Activated CD4-positive, CD25-positive, alpha-beta regulatory T cell treated with anti-CD3 and anti-CD28 coated beads, Interleukin-2, amount 50 U/mL, for 16 hours (primary cell): ENCODE measurements around the gene C15orf39.

ENCODE experiments used
- DNase-seq: peaks from one replicate; pipeline ENCODE4 v3.0.0-alpha.2; 2020; ENCODE audit warnings: low read depth, low spot score

Gene C15orf39

GRCh38 chr15:75172284-75172820, 29.3 kb upstream of the C15orf39 start:
- DNase-seq: no peak

- no peak for DNase-seq
Observed at GRCh38 chr15:75174102-75174501, 27.6 kb upstream of the C15orf39 start.

DNA sequence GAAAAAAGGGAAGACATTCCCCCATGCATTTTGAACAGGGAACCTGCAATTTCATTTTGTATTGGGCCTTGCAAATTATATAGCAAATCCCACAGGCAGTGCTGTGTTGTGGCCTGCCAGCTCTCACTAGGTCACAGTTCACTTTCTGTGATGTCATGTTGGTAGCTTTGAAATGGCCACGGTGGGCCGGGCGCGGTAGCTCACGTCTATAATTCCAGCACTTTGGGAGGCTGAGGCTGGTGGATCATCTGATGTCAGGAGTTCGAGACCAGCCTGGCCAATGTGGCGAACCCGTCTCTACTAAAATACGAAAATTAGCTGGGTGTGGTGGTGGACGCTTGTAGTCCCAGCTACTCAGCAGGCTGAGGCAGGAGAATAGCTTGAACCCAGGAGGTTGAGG, 27.0 kb upstream of the C15orf39 start:
- no peak for DNase-seq

- DNase-seq: no peak
Observed at GRCh38 chr15:75176396-75176761, 25.3 kb upstream of the C15orf39 start.

DNA sequence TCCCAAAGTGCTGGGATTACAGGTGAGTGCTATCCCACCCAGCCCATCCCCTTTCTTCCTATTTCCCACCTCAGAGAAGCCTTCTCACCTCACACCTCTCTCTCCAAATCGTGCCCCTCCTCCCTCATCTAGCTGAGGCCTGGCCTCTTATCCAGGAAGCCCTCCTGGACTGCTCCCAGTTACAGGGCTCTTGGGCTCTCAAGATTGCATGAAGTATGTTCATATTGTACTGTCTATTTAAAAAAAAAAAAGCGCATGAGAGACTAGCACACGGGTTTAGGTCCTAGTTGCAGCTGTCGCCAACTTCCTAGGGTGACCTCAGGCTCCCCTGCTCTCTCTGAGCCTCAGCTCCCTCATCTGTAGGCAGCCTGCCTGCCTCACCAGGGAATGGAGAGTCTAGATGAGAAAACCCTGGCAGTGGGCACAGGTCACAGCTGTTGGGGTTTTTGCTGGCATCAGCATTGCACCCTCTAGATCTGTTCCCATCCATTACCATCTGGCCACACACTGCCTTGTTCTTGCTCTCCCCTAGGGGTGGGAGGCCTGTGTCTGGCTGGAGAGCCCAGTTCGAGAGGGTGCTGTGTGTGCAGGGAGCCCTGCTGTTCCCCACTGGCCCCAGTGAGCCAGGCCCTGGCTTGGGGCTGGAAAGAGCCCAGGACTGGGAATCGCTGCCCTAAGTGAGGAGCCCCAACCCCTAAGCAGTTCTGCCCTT, 24.2 kb upstream of the C15orf39 start:
- no peak for DNase-seq

GRCh38 chr15:75178171-75178937, 23.3 kb upstream of the C15orf39 start:
- no peak for DNase-seq

- no peak for DNase-seq
Observed at GRCh38 chr15:75178938-75179745, 22.5 kb upstream of the C15orf39 start.

DNA sequence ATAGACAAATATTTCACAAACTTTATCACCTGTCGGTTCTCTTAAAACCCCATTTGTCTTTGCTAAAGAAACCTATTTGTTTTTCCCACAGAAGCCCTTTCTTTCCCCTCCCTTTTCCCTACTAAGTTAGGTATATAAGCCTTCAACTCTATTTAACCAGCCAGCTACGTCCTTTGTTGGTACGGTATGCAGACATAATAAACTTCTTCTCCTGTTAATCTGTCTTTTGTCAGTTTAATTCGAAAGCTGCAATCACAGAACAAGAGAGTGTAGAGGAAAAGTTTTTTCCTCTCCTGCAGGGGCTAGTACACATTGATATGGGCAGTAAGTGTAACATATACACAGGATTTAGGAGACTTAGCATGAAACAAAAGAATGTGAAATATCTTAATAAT, 21.9 kb upstream of the C15orf39 start:
- DNase-seq: no peak

- no peak for DNase-seq
Observed at GRCh38 chr15:75181780-75182179, 19.9 kb upstream of the C15orf39 start.

- no peak for DNase-seq
Observed at GRCh38 chr15:75182187-75183131, 19.2 kb upstream of the C15orf39 start.

DNA sequence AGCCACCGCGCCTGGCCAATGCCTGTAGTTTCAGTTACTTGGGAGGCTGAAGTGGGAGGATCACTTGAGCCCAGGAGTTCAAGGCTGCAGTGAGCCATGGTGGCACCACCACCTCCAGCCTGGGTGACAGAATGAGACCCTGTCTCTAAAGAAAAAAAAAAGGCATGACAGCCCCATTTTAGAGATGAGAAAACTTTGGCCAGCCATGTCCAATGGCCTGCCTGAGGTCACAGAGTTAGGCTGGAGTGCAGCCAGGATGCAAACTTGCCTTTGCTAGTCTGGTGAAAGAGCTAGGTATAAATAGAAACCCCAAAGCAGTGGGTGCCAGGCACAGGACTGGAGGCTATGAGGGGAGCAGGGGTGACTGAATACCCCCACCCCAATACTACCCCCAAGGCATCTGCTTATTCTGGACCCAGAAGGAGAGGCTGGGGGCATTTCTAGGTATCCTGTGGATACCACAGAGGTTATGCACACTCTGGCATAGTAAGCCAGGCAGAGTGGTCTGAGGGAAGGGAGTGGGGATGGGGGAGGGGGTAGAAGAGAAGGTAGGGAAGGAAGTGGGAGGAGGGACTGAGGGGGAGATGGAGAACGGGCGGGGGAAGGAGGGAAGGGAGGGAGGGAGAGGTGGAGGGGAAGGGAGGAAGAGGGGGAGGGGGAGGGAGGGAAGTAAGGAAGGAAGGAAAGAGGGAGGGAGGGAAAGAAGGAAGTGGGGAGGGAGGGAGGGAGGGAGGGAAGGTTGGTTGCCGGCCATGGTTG, 16.2 kb upstream of the C15orf39 start:
- no peak for DNase-seq

DNA sequence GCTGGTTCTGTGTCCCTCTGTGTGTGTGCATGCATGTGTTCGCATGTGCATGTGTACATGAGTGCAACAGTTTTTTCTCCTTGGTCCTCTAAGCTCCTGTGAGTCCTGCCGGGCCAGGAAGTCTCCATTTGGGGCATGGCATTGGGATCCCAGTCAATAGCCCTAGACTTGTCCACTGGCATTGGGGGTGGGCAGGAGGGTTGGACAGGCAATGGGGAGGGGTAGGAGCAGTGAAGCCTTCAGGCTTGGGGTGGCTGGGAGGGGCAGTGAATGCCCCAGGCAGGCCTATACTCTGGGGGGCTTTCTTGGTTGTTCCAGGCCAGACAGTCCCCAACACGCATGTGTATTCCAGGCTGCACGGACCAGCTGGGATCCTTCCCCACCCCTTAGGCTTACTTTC, 15.6 kb upstream of the C15orf39 start:
- no peak for DNase-seq

- no peak for DNase-seq
Observed at GRCh38 chr15:75188499-75188898, 13.2 kb upstream of the C15orf39 start.

DNA sequence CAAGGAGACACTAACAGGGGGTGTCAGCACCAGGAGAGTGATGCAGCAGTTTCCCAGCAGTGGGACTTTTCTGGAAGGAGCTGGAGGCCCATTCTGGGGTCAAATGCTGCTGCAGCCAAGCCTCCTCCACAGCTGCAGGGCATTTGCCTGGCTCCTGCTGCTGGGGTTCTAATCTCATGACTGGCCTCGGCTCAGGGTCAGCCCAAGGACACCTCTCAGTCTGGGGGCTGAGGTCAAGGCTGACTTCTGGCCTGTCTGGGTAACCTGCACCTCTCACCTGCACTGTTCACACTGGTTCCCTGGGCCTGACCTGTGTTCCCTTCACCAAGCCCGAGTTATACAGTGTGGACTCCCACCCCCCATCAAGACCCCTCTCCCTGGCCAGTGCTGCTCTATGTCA, 10.4 kb upstream of the C15orf39 start:
- no peak for DNase-seq

GRCh38 chr15:75192307-75192706, 9.4 kb upstream of the C15orf39 start:
- no peak for DNase-seq

- DNase-seq: no peak
Observed at GRCh38 chr15:75193272-75193671, 8.4 kb upstream of the C15orf39 start.

DNA sequence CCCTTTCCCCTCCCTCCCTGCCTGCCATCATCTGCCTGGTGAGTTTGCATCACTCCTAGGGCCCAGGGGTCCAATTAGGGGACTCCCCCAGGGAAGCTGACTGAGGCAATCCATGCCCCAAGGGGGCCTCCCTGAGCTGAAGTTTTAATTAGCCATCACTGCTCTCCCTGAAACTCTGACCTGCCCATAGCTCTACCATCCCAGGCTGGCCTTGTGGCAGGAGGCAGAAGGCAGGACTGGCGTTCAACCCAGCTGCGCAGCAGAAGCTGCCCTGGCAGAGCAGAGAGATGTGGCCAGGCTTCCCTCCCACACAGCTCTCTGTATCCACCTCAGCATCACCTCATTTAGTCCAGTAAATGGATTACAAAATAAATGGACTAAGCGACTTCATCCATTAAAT, 7.7 kb upstream of the C15orf39 start:
- no peak for DNase-seq

DNA sequence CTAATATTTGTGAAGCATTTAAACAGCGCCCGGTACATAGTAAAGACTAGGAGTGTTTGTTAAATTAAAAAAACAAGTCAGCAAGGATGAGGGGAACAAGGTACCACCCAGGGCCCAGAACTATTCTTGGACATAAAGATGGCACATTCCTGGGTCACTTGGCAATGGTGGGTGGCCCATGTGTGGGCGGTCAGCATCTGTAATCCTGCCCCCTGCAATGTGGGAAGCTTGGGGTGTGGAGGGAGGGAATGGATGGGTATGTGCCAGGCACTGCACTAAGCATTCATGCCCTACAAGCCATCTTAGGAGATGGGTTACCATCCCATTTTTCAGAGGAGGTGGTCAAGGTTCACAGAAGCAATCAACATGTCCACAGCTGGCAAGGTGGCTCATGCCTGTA, 7.3 kb upstream of the C15orf39 start:
- no peak for DNase-seq

GRCh38 chr15:75195122-75195765, 6.4 kb upstream of the C15orf39 start:
- no peak for DNase-seq

- no peak for DNase-seq
Observed at GRCh38 chr15:75195766-75196241, 5.9 kb upstream of the C15orf39 start.
